HepG2 (cell line): ENCODE results near the gene CRYGS. TPM values are rescaled to one million over a fixed set of nuclear protein-coding genes. Genes with fewer than 3 reads are reported as not detected.

Source experiments
- BCL6 ChIP-seq: IDR thresholded peaks from 2 replicates; pipeline ENCODE4 v1.6.1; 2016; ENCODE audit warnings: missing genetic modification reagents, missing compliant biosample characterization
- DNMT3B ChIP-seq: conservative IDR thresholded peaks from 2 replicates; pipeline ENCODE4 v1.6.1; 2016; ENCODE audit warnings: missing biosample characterization, control low read depth
- ELF3 ChIP-seq: IDR thresholded peaks from 2 replicates; pipeline ENCODE4 v1.6.1; 2016; ENCODE audit warnings: missing genetic modification reagents, missing compliant biosample characterization
- GRHL1 ChIP-seq: sonication (generic); formaldehyde crosslinking; conservative IDR thresholded peaks from 2 replicates; pipeline ENCODE4 v1.8.0; 2022; ENCODE audit warnings: missing genetic modification reagents
- HHEX ChIP-seq: IDR thresholded peaks from 2 replicates; pipeline ENCODE4 v1.6.1; 2016; ENCODE audit warnings: control low read depth
- LCORL ChIP-seq, 2 experiments: fragments of 450-650 bp in 1 of 2; sonication (generic) in 1 of 2; formaldehyde crosslinking in 1 of 2; IDR thresholded peaks; 2 replicates each; pipeline versions ENCODE4 v1.5.0 to v1.6.1; 2017 to 2020; ENCODE audit warnings: antibody characterized with exemption in 1 of 2, missing genetic modification reagents in 1 of 2
- MED1 ChIP-seq: sonication (generic); formaldehyde crosslinking; IDR thresholded peaks from 2 replicates; pipeline ENCODE4 v1.4.0; 2020; ENCODE audit warnings: missing genetic modification reagents
- MTA3 ChIP-seq: sonication (generic); formaldehyde crosslinking; IDR thresholded peaks from 2 replicates; pipeline ENCODE4 v1.4.0; 2020; ENCODE audit warnings: missing genetic modification reagents
- NCOA2 ChIP-seq: sonication (generic); formaldehyde crosslinking; IDR thresholded peaks from 2 replicates; pipeline ENCODE4 v1.8.0; 2022; ENCODE audit warnings: inconsistent platforms
- NFYB ChIP-seq: sonication (generic); formaldehyde crosslinking; IDR thresholded peaks from 2 replicates; pipeline ENCODE4 v1.4.0; 2020; ENCODE audit warnings: missing genetic modification reagents
- NR2C2 ChIP-seq: sonication (generic); formaldehyde crosslinking; IDR thresholded peaks from 2 replicates; pipeline ENCODE4 v1.4.0; 2020; ENCODE audit warnings: missing genetic modification reagents, mild to moderate bottlenecking, moderate library complexity, borderline replicate concordance
- POLR2AphosphoS5 ChIP-seq: IDR thresholded peaks from 2 replicates; pipeline ENCODE4 v1.6.1; 2012; ENCODE audit warnings: low read depth, low read length
- RXRA ChIP-seq: sonication (generic); formaldehyde crosslinking; IDR thresholded peaks from 2 replicates; pipeline ENCODE4 v1.5.1; 2020; ENCODE audit warnings: missing genetic modification reagents
- SMAD1 ChIP-seq: sonication (generic); formaldehyde crosslinking; IDR thresholded peaks from 2 replicates; pipeline ENCODE4 v1.4.0; 2020; ENCODE audit warnings: missing genetic modification reagents, low read depth, mild to moderate bottlenecking, borderline replicate concordance
- SOX5 ChIP-seq: IDR thresholded peaks from 2 replicates; pipeline ENCODE4 v1.6.1; 2016; ENCODE audit warnings: borderline replicate concordance
- U2AF1 ChIP-seq: fragments of 200-400 bp; formaldehyde crosslinking; optimal IDR thresholded peaks from 2 replicates; pipeline ENCODE3; 2017; ENCODE audit warnings: mild to moderate bottlenecking, low read depth, low read length
- ZBTB1 ChIP-seq: sonication (generic); formaldehyde crosslinking; IDR thresholded peaks from 2 replicates; pipeline ENCODE4 v1.4.0; 2020; ENCODE audit warnings: missing genetic modification reagents, borderline replicate concordance
- ZMYM4 ChIP-seq: sonication (generic); formaldehyde crosslinking; IDR thresholded peaks from 2 replicates; pipeline ENCODE4 v1.8.1; 2023; ENCODE audit warnings: mild to moderate bottlenecking, missing genetic modification reagents
- ZNF335 ChIP-seq: sonication (generic); formaldehyde crosslinking; IDR thresholded peaks from 2 replicates; pipeline ENCODE4 v1.4.0; 2020; ENCODE audit warnings: missing genetic modification reagents
- ZNF354B ChIP-seq: sonication (generic); formaldehyde crosslinking; IDR thresholded peaks from 2 replicates; pipeline ENCODE4 v1.8.0; 2022; ENCODE audit warnings: mild to moderate bottlenecking, missing genetic modification reagents
- ZNF724P ChIP-seq: sonication (generic); formaldehyde crosslinking; IDR thresholded peaks from 2 replicates; pipeline ENCODE4 v1.8.0; 2022; ENCODE audit warnings: missing genetic modification reagents, borderline replicate concordance
- ZNF788 ChIP-seq: sonication (generic); formaldehyde crosslinking; IDR thresholded peaks from 2 replicates; pipeline ENCODE4 v1.5.0; 2020; ENCODE audit warnings: mild to moderate bottlenecking, missing genetic modification reagents, borderline replicate concordance
- ZSCAN9 ChIP-seq: IDR thresholded peaks from 2 replicates; pipeline ENCODE4 v1.6.1; 2016; ENCODE audit warnings: borderline replicate concordance
- polyA plus RNA-seq, 8 experiments: library from polyadenylated mRNA; depleted of rRNA in 3 of 8; stranded (reverse) in 7 of 8; unstranded in 1 of 8; fragments of >200 nt; fragmentation: Illumina TruSeq in 4 of 8; extraction: Trizol in 4 of 8; gene quantifications; 2 replicates each; pipeline versions ENCODE4 v1.2.1 to v1.2.3, GENCODE V29; 2011 to 2016; ENCODE audit warnings: low read depth in 4 of 8, missing spikeins in 1 of 8, mixed read lengths in 1 of 8; ENCODE audit not compliant: insufficient read depth in 1 of 8
- total RNA-seq, 5 experiments: library from RNA; depleted of rRNA; stranded (reverse); fragments of >200 nt; fragmentation: Illumina TruSeq; extraction: Trizol; gene quantifications; 2 replicates each; pipeline ENCODE4 v1.2.3, GENCODE V29; 2016; ENCODE audit warnings: low read depth in 1 of 5
- TF ChIP-seq, protein P1 (sequence below): sonication (generic); formaldehyde crosslinking; IDR thresholded peaks from 2 replicates; pipeline ENCODE4 v1.4.0; 2020; ENCODE audit warnings: missing genetic modification reagents, low read depth, mild to moderate bottlenecking, borderline replicate concordance
- TF ChIP-seq, protein P2 (sequence below): sonication (generic); formaldehyde crosslinking; conservative IDR thresholded peaks from 2 replicates; pipeline ENCODE4 v1.4.0; 2020; ENCODE audit warnings: mild to moderate bottlenecking, missing genetic modification reagents, moderate library complexity
- TF ChIP-seq, protein P3 (sequence below): IDR thresholded peaks from 2 replicates; pipeline ENCODE4 v1.6.1; 2016; ENCODE audit warnings: control low read depth

The CRYGS gene
- total and polyA plus RNA-seq, 2 of the 13 experiments (the other 11 are each of a cell fraction or from before 2014, with no cell fraction given) = 2.1 to 6.7 TPM

DNA sequence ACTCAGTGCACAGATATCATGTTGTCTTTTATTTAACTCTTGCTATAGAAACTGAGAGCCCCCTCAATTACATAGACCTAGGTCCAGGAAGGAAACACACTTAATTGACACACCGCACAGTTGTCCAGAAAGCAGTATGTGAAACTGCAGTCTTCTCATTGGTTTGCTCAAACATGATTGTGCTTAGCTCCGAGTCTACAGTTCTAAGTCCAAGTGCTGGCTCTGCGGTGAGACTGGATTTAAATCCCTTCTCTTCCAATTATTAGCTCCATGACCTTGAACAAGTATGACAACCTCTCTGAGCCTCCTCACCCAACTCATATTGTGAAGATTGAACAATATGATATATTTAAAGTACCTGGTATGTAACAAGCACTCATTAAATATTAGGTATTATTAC, 49.7 kb upstream of the CRYGS start (continued):
- no peak for TF ChIP-seq NR2C2 (CRISPR knock-in tag)
- TF ChIP-seq NCOA2 (CRISPR knock-in tag) = no peak
- TF ChIP-seq NFYB (CRISPR knock-in tag) = peak; percentile 79
- TF ChIP-seq, protein P1, sequence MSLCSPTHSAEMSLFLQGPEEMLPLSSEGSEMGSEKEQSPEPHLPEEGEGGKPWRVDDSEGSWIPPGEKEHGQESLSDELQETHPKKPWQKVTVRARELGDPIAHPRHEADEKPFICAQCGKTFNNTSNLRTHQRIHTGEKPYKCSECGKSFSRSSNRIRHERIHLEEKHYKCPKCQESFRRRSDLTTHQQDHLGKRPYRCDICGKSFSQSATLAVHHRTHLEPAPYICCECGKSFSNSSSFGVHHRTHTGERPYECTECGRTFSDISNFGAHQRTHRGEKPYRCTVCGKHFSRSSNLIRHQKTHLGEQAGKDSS (CRISPR knock-in tag) = no peak
- no peak for TF ChIP-seq ZNF724P
- no peak for TF ChIP-seq U2AF1
- TF ChIP-seq MTA3 (CRISPR knock-in tag) = no peak
- TF ChIP-seq LCORL (IDR thresholded peaks at IDR 0.05) = no peak
- TF ChIP-seq LCORL (CRISPR knock-in tag; IDR thresholded peaks at IDR 0.05) = 0 out of 2 replicates have a peak, but pooled peaks have one; percentile 33
- TF ChIP-seq RXRA (CRISPR knock-in tag) = no peak
- TF ChIP-seq GRHL1 = no peak
- TF ChIP-seq SMAD1 (CRISPR knock-in tag) = no peak
- TF ChIP-seq HHEX (CRISPR knock-in tag) = no peak
- peak; percentile 43; the same call in 1 of the 2 replicates for TF ChIP-seq POLR2AphosphoS5
- no peak for TF ChIP-seq ZSCAN9 (CRISPR knock-in tag)
- TF ChIP-seq ZNF788 (CRISPR knock-in tag) = no peak
- 0 out of 2 replicates have a peak, but pooled peaks have one; percentile 37 for TF ChIP-seq SOX5
- TF ChIP-seq, protein P2, sequence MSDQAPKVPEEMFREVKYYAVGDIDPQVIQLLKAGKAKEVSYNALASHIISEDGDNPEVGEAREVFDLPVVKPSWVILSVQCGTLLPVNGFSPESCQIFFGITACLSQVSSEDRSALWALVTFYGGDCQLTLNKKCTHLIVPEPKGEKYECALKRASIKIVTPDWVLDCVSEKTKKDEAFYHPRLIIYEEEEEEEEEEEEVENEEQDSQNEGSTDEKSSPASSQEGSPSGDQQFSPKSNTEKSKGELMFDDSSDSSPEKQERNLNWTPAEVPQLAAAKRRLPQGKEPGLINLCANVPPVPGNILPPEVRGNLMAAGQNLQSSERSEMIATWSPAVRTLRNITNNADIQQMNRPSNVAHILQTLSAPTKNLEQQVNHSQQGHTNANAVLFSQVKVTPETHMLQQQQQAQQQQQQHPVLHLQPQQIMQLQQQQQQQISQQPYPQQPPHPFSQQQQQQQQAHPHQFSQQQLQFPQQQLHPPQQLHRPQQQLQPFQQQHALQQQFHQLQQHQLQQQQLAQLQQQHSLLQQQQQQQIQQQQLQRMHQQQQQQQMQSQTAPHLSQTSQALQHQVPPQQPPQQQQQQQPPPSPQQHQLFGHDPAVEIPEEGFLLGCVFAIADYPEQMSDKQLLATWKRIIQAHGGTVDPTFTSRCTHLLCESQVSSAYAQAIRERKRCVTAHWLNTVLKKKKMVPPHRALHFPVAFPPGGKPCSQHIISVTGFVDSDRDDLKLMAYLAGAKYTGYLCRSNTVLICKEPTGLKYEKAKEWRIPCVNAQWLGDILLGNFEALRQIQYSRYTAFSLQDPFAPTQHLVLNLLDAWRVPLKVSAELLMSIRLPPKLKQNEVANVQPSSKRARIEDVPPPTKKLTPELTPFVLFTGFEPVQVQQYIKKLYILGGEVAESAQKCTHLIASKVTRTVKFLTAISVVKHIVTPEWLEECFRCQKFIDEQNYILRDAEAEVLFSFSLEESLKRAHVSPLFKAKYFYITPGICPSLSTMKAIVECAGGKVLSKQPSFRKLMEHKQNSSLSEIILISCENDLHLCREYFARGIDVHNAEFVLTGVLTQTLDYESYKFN = peak; percentile 74
- peak; percentile 50; the same call in 1 of the 2 replicates for TF ChIP-seq DNMT3B (CRISPR knock-in tag)
- TF ChIP-seq BCL6 (CRISPR knock-in tag) = 0 out of 2 replicates have a peak, but pooled peaks have one; percentile 30
- TF ChIP-seq, protein P3, sequence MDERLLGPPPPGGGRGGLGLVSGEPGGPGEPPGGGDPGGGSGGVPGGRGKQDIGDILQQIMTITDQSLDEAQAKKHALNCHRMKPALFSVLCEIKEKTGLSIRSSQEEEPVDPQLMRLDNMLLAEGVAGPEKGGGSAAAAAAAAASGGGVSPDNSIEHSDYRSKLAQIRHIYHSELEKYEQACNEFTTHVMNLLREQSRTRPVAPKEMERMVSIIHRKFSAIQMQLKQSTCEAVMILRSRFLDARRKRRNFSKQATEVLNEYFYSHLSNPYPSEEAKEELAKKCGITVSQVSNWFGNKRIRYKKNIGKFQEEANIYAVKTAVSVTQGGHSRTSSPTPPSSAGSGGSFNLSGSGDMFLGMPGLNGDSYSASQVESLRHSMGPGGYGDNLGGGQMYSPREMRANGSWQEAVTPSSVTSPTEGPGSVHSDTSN = peak; percentile 75
- TF ChIP-seq ELF3 (CRISPR knock-in tag) = peak; percentile 44
- no peak for TF ChIP-seq ZNF354B
- peak; percentile 82; the same call in 1 of the 2 replicates for TF ChIP-seq MED1 (CRISPR knock-in tag)
- no peak for TF ChIP-seq ZBTB1 (CRISPR knock-in tag)
- 0 out of 2 replicates have a peak, but pooled peaks have one; percentile 16 for TF ChIP-seq ZMYM4
- TF ChIP-seq ZNF335 (CRISPR knock-in tag) = no peak
